H1 (cell line): ENCODE results near the gene GPR180. TPM values are rescaled to one million over a fixed set of nuclear protein-coding genes. Genes with fewer than 3 reads are reported as not detected.

Experiments used
- CTCF ChIA-PET: fragments of 300-600 bp; sonication (Branson Sonifier 250); formaldehyde crosslinking; loops from one replicate; lab custom pipeline; 2021; ENCODE audit not compliant: partially characterized antibody; lab: Charles Lee
- POLR2A ChIA-PET: fragments of 300-600 bp; sonication (Branson Sonifier 250); formaldehyde crosslinking; loops from one replicate; lab custom pipeline; 2021; ENCODE audit warnings: inconsistent platforms; ENCODE audit not compliant: partially characterized antibody; lab: Charles Lee
- DNase-seq, 2 experiments: peaks; one replicate each; pipeline versions ENCODE4 v3.0.0 to v3.0.0-alpha.2; 2010 to 2022; ENCODE audit warnings: low spot score in 2 of 2, low read depth in 1 of 2, mixed read lengths in 1 of 2
- FAIRE-seq: peaks from 2 replicates; lab custom pipeline; 2011; peaks lifted over from hg19 to GRCh38; lab: Jason Lieb, UNC
- H2AFZ ChIP-seq: 2 replicates; pipeline ENCODE4 v1.8.1; 2012; ENCODE audit warnings: low read length, inconsistent platforms
- H2AK5ac ChIP-seq: 2 replicates; pipeline ENCODE4 v1.6.1; 2013; ENCODE audit warnings: low read depth, low read length
- H2BK120ac ChIP-seq: replicated peaks from 2 replicates; pipeline ENCODE3; 2013; ENCODE audit warnings: low read depth, low read length, inconsistent platforms
- H2BK12ac ChIP-seq: 2 replicates; pipeline ENCODE4 v1.6.1; 2013; ENCODE audit warnings: low read depth, low read length
- H2BK15ac ChIP-seq: 2 replicates; pipeline ENCODE4 v1.6.1; 2013; ENCODE audit warnings: low read length
- H2BK20ac ChIP-seq: 2 replicates; pipeline ENCODE4 v1.6.1; 2013; ENCODE audit warnings: low read length
- H2BK5ac ChIP-seq: 2 replicates; pipeline ENCODE4 v1.6.1; 2013; ENCODE audit warnings: low read depth, low read length
- H3K14ac ChIP-seq: 2 replicates; pipeline ENCODE4 v1.6.1; 2013; ENCODE audit warnings: inconsistent platforms; ENCODE audit not compliant: insufficient read length
- H3K18ac ChIP-seq: 2 replicates; pipeline ENCODE4 v1.6.1; 2013; ENCODE audit warnings: low read length; ENCODE audit errors: extremely low read depth
- H3K23ac ChIP-seq: 2 replicates; pipeline ENCODE4 v1.6.1; 2013; ENCODE audit warnings: inconsistent platforms; ENCODE audit not compliant: insufficient read length
- H3K23me2 ChIP-seq: 2 replicates; pipeline ENCODE4 v1.6.1; 2013; ENCODE audit warnings: low read depth, low read length
- H3K27ac ChIP-seq: 2 replicates; pipeline ENCODE4 v1.6.1; 2011; ENCODE audit warnings: low read depth, low read length, inconsistent platforms
- H3K27me3 ChIP-seq, 4 experiments: replicated peaks in 1 of 4; 1 replicate in 1 of 4; 2 replicates in 3 of 4; pipeline versions ENCODE4 v1.6.1 to v1.8.1; 2011 to 2013; ENCODE audit warnings: low read length in 3 of 4, mild to moderate bottlenecking in 3 of 4, inconsistent platforms in 2 of 4, mixed read lengths in 2 of 4, moderate library complexity in 1 of 4; ENCODE audit not compliant: control insufficient read depth in 3 of 4, insufficient read depth in 3 of 4; ENCODE audit errors: extremely low read depth in 1 of 4
- H3K36me3 ChIP-seq, 4 experiments: 2 replicates each; pipeline versions ENCODE4 v1.6.1 to v1.8.1; 2011 to 2013; ENCODE audit warnings: mild to moderate bottlenecking in 4 of 4, low read length in 3 of 4, moderate library complexity in 2 of 4, control low read depth in 1 of 4, inconsistent platforms in 1 of 4; ENCODE audit not compliant: insufficient read depth in 4 of 4, control insufficient read depth in 2 of 4
- H3K4ac ChIP-seq: replicated peaks from 2 replicates; pipeline ENCODE3; 2013; ENCODE audit warnings: low read length, low read depth, mixed read lengths, inconsistent platforms; ENCODE audit not compliant: insufficient read length
- H3K4me1 ChIP-seq, 4 experiments: replicated peaks in 1 of 4; 1 replicate in 1 of 4; 2 replicates in 3 of 4; pipeline versions ENCODE4 v1.6.1 to v1.8.1; 2011 to 2013; ENCODE audit warnings: low read length in 3 of 4, inconsistent platforms in 2 of 4, mixed read lengths in 1 of 4; ENCODE audit not compliant: insufficient read depth in 4 of 4, control insufficient read depth in 3 of 4
- H3K4me2 ChIP-seq, 2 experiments: 2 replicates each; pipeline versions ENCODE4 v1.6.1 to v1.8.1; 2011 to 2013; ENCODE audit warnings: low read depth in 2 of 2, low read length in 2 of 2, control low read depth in 1 of 2, inconsistent platforms in 1 of 2, mild to moderate bottlenecking in 1 of 2; ENCODE audit not compliant: insufficient read depth in 1 of 2
- H3K4me3 ChIP-seq, 4 experiments: fragments of 200-600, 300-600 bp in 1 of 4; sonication (generic), shearing (Covaris generic), sonication (Bioruptor Twin) in 1 of 4; 2 replicates each; pipeline versions ENCODE4 v1.5.1 to v1.8.1; 2011 to 2016; ENCODE audit warnings: low read length in 4 of 4, low read depth in 3 of 4, control low read depth in 2 of 4, inconsistent platforms in 2 of 4, mild to moderate bottlenecking in 2 of 4, mixed read lengths in 1 of 4, moderate library complexity in 1 of 4; ENCODE audit not compliant: insufficient read depth in 2 of 4; ENCODE audit errors: extremely low read depth in 1 of 4
- H3K56ac ChIP-seq: replicated peaks from 2 replicates; pipeline ENCODE3; 2013; ENCODE audit warnings: low read depth, mild to moderate bottlenecking, mixed read lengths, low read length, inconsistent platforms; ENCODE audit not compliant: insufficient read length
- H3K79me1 ChIP-seq: 2 replicates; pipeline ENCODE4 v1.6.1; 2013; ENCODE audit warnings: low read depth, low read length, control low read depth
- H3K79me2 ChIP-seq, 2 experiments: 2 replicates each; pipeline versions ENCODE4 v1.6.1 to v1.8.1; 2012 to 2013; ENCODE audit warnings: low read length in 2 of 2, mild to moderate bottlenecking in 2 of 2, inconsistent platforms in 1 of 2; ENCODE audit not compliant: insufficient read depth in 2 of 2, control insufficient read depth in 1 of 2
- H3K9ac ChIP-seq, 4 experiments: replicated peaks in 1 of 4; 1 replicate in 1 of 4; 2 replicates in 3 of 4; pipeline versions ENCODE4 v1.6.1 to v1.8.1; 2011 to 2013; ENCODE audit warnings: low read depth in 3 of 4, low read length in 3 of 4, control low read depth in 2 of 4, mild to moderate bottlenecking in 2 of 4, moderate library complexity in 2 of 4, inconsistent platforms in 1 of 4; ENCODE audit errors: extremely low read depth in 1 of 4
- H3K9me3 ChIP-seq, 2 experiments: 2 replicates each; pipeline versions ENCODE4 v1.6.1 to v1.8.1; 2012 to 2013; ENCODE audit warnings: mild to moderate bottlenecking in 2 of 2, moderate library complexity in 2 of 2, control low read depth in 1 of 2, inconsistent platforms in 1 of 2, low read depth in 1 of 2, low read length in 1 of 2, mixed read lengths in 1 of 2; ENCODE audit not compliant: insufficient read depth in 2 of 2
- H4K20me1 ChIP-seq, 2 experiments: replicated peaks in 1 of 2; 2 replicates each; pipeline versions ENCODE3 to v1.8.1; 2011 to 2013; ENCODE audit warnings: inconsistent platforms in 2 of 2, low read length in 2 of 2, mild to moderate bottlenecking in 1 of 2; ENCODE audit not compliant: insufficient read depth in 2 of 2, control insufficient read depth in 1 of 2
- H4K5ac ChIP-seq: 2 replicates; pipeline ENCODE4 v1.6.1; 2013; ENCODE audit warnings: low read length, low read depth, mixed read lengths, inconsistent platforms; ENCODE audit not compliant: insufficient read length
- H4K8ac ChIP-seq: 2 replicates; pipeline ENCODE4 v1.8.0; 2013; ENCODE audit warnings: mild to moderate bottlenecking, moderate library complexity, low read length, inconsistent platforms; ENCODE audit not compliant: insufficient read depth; ENCODE audit errors: extremely low read depth
- H4K91ac ChIP-seq: replicated peaks from 2 replicates; pipeline ENCODE3; 2013; ENCODE audit warnings: low read length, mixed read lengths, inconsistent platforms; ENCODE audit not compliant: insufficient read length
- HDAC2 ChIP-seq, 2 experiments: fragments of 300-600 bp in 1 of 2; sonication (generic) in 1 of 2; IDR thresholded peaks; 2 replicates each; pipeline ENCODE4 v1.6.1; 2011 to 2012; ENCODE audit warnings: low read depth in 2 of 2, low read length in 2 of 2, mild to moderate bottlenecking in 2 of 2, moderate library complexity in 2 of 2, borderline replicate concordance in 1 of 2, inconsistent platforms in 1 of 2
- NRF1 ChIP-seq: IDR thresholded peaks from 2 replicates; pipeline ENCODE4 v1.6.1; 2011; ENCODE audit warnings: mild to moderate bottlenecking, low read depth, low read length, improper control_type of control experiment
- PHF8 ChIP-seq: fragments of 200-600 bp; sonication (generic); conservative IDR thresholded peaks from 2 replicates; pipeline ENCODE4 v1.7.1; 2012; ENCODE audit warnings: low read depth, mild to moderate bottlenecking, inconsistent platforms, low read length, moderate library complexity
- POLR2AphosphoS5 ChIP-seq: IDR thresholded peaks from 2 replicates; pipeline ENCODE4 v1.6.1; 2011; ENCODE audit warnings: low read depth, low read length
- SIRT6 ChIP-seq: IDR thresholded peaks from one replicate; pipeline ENCODE4 v1.7.1; 2012; ENCODE audit warnings: low read length, inconsistent platforms
- SIX5 ChIP-seq: IDR thresholded peaks from 2 replicates; pipeline ENCODE4 v1.6.1; 2011; ENCODE audit warnings: mild to moderate bottlenecking, low read depth, low read length
- WGBS, 2 experiments: shearing (Covaris generic) in 1 of 2; methylation state at CpG; one replicate each; pipeline versions ENCODE4 v1.1.6 to v1.1.7; 2013 to 2015; ENCODE audit warnings: low lambda C conversion rate in 2 of 2, mixed read lengths in 2 of 2, inconsistent platforms in 1 of 2, low coverage in 1 of 2, missing lambda C conversion rate in 1 of 2; ENCODE audit not compliant: insufficient replicate concordance in 2 of 2, insufficient coverage in 1 of 2, insufficient read length in 1 of 2; ENCODE audit errors: extremely low coverage in 1 of 2, missing lambda C conversion rate in 1 of 2; 5-methylcytosine and 5-hydroxymethylcytosine counted together
- polyA plus RNA-seq, 7 experiments: library from polyadenylated mRNA; depleted of rRNA in 3 of 7; stranded (reverse) in 5 of 7; unstranded in 2 of 7; fragments of >200 nt in 5 of 7; fragments of 200-250 nt in 2 of 7; gene quantifications; 1 replicate in 5 of 7; 2 replicates in 1 of 7; 4 replicates in 1 of 7; pipeline versions ENCODE4 v1.2.1 to v1.2.3, GENCODE V29; 2011 to 2013; ENCODE audit warnings: missing spikeins in 2 of 7, mixed read lengths in 2 of 7
- total RNA-seq: library from RNA; stranded (reverse); fragmentation: NEBNext Ultra II Directional; extraction: Animal tissue kit (Norgen Biotek cat#: 25700); gene quantifications from 2 replicates; pipeline ENCODE4 v1.2.1, GENCODE V29; 2021

The GPR180 gene
- total and polyA plus RNA-seq, 2 of the 8 experiments (the other 6 are each of a cell fraction or from before 2014, with no cell fraction given) = 1.8 to 4.8 TPM

DNA sequence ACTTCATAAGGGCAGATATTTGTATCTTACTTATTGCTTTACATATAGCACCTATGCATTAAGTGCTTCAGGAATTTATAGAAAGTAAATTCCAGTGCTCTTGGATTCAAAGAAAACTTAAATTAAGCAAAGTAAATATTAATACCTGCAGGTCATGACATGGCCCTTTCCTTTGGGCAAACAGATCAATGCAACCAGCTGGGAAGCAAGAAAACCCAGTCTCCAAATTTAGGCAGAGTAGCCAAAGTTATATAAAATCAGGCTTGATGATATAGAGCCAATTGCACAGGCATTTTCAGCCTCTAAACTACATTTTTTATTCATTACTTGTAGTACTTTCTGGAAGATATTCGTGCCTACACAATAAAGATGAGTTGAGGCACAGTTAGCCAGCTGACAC, 22.6 kb upstream of the GPR180 start:
- POLR2A ChIA-PET = no interaction called here
- H3K79me1 ChIP-seq = no peaks in the 10 kb centered on the region; the same call in 1 of the 2 replicates
- no peak overlapping the region for H2BK120ac ChIP-seq
- 96% methylated on average over 1 of the region's 1 CpG; no CpG with 5 or more reads in 1 of the 2 experiments for WGBS, 2 experiments
- FAIRE-seq = no peak
- no peaks in the 10 kb centered on the region for H3K79me2 ChIP-seq
- H3K23me2 ChIP-seq = no peaks in the 10 kb centered on the region
- H3K27me3 ChIP-seq = no peaks in the 10 kb centered on the region
- no peak overlapping the region for H3K4me2 ChIP-seq
- no peak overlapping the region for H2BK20ac ChIP-seq
- no peak overlapping the region for H3K56ac ChIP-seq
- no peak overlapping the region for H3K27ac ChIP-seq
- no peak overlapping the region for H3K23ac ChIP-seq
- H4K20me1 ChIP-seq = peaks cover 0 to 1% of the 10 kb centered on the region in 2 experiments
- no peak overlapping the region for H3K4ac ChIP-seq
- no peak overlapping the region for H3K18ac ChIP-seq
- H2BK5ac ChIP-seq = no peak overlapping the region
- no peak overlapping the region for H3K14ac ChIP-seq
- H4K5ac ChIP-seq = no peak overlapping the region
- H3K9ac ChIP-seq = no peak overlapping the region
- no peak overlapping the region for H2AFZ ChIP-seq
- H4K91ac ChIP-seq = no peak overlapping the region
- no peaks in the 10 kb centered on the region for H3K9me3 ChIP-seq
- no peak overlapping the region for H2BK12ac ChIP-seq
- H4K8ac ChIP-seq = no peak overlapping the region
- no peak overlapping the region for H2BK15ac ChIP-seq
- H3K4me3 ChIP-seq = no peak overlapping the region
- DNase-seq = no peak
- peaks cover 5 to 90% (median 28%) of the 10 kb centered on the region in 4 experiments; a peak in 7 of 8 replicates for H3K36me3 ChIP-seq
- CTCF ChIA-PET = interaction anchor here (1.0 to 2.7 kb wide), 2 partner anchors 35 to 38 kb away, joined by 3 to 12 read pairs; no protein-coding TSS in a partner anchor
- H2AK5ac ChIP-seq = no peak overlapping the region
- no peaks in the 10 kb centered on the region for H3K4me1 ChIP-seq
- no peak for TF ChIP-seq POLR2AphosphoS5
- no peak for TF ChIP-seq SIX5
- TF ChIP-seq HDAC2 (IDR thresholded peaks at IDR 0.05; ENCODE audit: borderline replicate concordance in 1 of 2, low read depth in 2 of 2, low read length in 2 of 2) = no peak
- TF ChIP-seq PHF8 = no peak
- no peak for TF ChIP-seq NRF1
- no peak for TF ChIP-seq SIRT6
